ENCODE measurements around the gene SPTBN2.
A peak's percentile ranks its signal among the peaks of the same experiment; 100 is the strongest.
"Not testable (repeated sequence)": the region's sequence is repeated elsewhere in the genome, so short reads cannot be mapped to it uniquely, and the experiment has no call there.

SPTBN2 gene

DNA sequence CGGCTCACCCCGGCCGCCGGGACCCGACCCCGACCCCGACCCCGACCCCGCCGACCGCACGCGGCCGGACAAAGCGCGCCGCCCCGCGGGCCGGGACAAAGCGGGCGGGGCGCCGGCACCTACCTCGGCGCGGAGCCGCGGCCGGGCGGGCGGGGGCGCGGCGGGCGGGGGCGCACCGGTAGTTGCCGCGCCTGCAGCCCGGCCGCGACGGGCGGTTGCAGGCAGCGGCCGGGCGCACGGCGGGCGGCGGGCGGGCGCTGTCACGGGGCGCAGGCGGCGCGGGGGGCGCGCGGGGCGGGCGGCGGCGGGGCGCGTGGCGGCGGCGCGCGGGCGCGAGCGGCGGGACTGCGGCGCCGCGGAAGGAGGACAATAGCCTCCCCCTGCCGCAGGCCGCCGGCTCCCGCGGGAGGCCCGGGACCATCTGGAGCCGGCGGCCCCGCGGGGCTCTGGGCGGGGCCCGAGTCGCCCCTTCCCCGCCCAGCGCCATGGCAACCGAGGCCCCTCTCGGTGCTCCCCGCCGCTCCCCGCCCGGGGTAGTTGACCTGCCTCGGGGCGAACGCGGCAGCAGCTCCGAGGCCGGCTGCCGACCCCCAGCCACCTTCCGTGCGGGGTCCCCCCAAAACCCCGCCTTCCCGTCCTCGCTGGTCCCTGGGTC lies 851 bp downstream of the SPTBN2 start:
- Histone ChIP-seq H3K9ac (peak overlapping the region; percentile 67 to 91 (median 81); a peak in 21 of 22 replicates), H4K20me1 (peaks cover 0 to 40% (median 0%) of the 10 kb centered on the region in 11 experiments; a peak in 9 of 22 replicates), H3K9me3 (replicated peaks in 1 of 11) (no peaks in the 10 kb centered on the region), H3K4me3 (peak overlapping the region; percentile 55 to 84 (median 76)), H3K4me2 (peak overlapping the region; percentile 94 to 99 (median 97)), H3K4me1 (peaks cover 7 to 52% (median 40%) of the 10 kb centered on the region in 10 experiments; a peak in 19 of 20 replicates), H3K27me3 (peaks cover 0 to 33% (median 8%) of the 10 kb centered on the region in 11 experiments; a peak in 12 of 22 replicates), H3K27ac (peak overlapping the region in 9 of 11 experiments; percentile 40 to 90 (median 80); a peak in 17 of 22 replicates), H3K36me3 (peaks cover 0 to 13% (median 0%) of the 10 kb centered on the region in 11 experiments; a peak in 2 of 22 replicates)
- TF ChIP-seq Cebpa-rat (IDR thresholded peaks at IDR 0.05): no peak

GRCh38 chr11:66727282-66728037 lies 1.6 kb downstream of the SPTBN2 start:
- Histone ChIP-seq H3K4me3 (peak overlapping the region; percentile 55 to 84 (median 76)), H4K20me1 (peaks cover 0 to 46% (median 0%) of the 10 kb centered on the region in 11 experiments; a peak in 9 of 22 replicates), H3K9me3 (replicated peaks in 1 of 11) (no peaks in the 10 kb centered on the region), H3K9ac (peak overlapping the region; percentile 67 to 91 (median 81)), H3K27ac (peak overlapping the region in 10 of 11 experiments; percentile 31 to 90 (median 80); a peak in 19 of 22 replicates), H3K36me3 (peaks cover 0 to 13% (median 0%) of the 10 kb centered on the region in 11 experiments; a peak in 2 of 22 replicates), H3K4me2 (peak overlapping the region; percentile 87 to 99 (median 95)), H3K27me3 (peaks cover 0 to 33% (median 8%) of the 10 kb centered on the region in 11 experiments; a peak in 12 of 22 replicates), H3K4me1 (peaks cover 7 to 57% (median 40%) of the 10 kb centered on the region in 10 experiments; a peak in 19 of 20 replicates)
- no peak for TF ChIP-seq Cebpa-rat (IDR thresholded peaks at IDR 0.05)

DNA sequence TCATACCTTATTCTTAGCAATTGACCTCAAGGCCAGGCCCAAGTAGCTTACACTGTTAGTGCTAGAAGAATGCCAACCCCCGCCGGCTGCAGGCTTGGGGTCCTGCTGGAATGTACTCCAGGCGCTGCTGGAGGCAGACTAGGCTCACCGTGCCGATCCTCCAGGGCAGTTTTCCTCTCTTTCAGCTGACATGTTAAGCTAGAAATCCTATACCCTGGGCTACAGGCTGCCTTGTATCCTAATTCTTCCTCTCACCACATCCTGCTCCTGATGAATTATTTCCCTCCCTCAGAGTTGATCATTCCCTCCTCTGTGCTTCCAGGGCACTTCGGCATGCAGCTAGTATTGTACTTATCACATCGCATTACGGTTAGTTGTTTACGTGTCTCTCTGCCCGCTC lies 3.4 kb downstream of the SPTBN2 start:
- Histone ChIP-seq H3K9me3 (replicated peaks in 1 of 11) (no peaks in the 10 kb centered on the region), H3K4me3 (no peak overlapping the region), H4K20me1 (peaks cover 0 to 63% (median 5%) of the 10 kb centered on the region in 11 experiments; a peak in 10 of 22 replicates), H3K36me3 (peaks cover 0 to 18% (median 0%) of the 10 kb centered on the region in 11 experiments; a peak in 6 of 22 replicates), H3K4me1 (peaks cover 16 to 75% (median 58%) of the 10 kb centered on the region in 10 experiments), H3K27me3 (peaks cover 0 to 33% (median 8%) of the 10 kb centered on the region in 11 experiments; a peak in 12 of 22 replicates), H3K27ac (no peak overlapping the region), H3K4me2 (peak overlapping the region in 8 of 11 experiments; percentile 92 to 99 (median 96); a peak in 14 of 22 replicates), H3K9ac (no peak overlapping the region)
- TF ChIP-seq Cebpa-rat (IDR thresholded peaks at IDR 0.05): no peak

DNA sequence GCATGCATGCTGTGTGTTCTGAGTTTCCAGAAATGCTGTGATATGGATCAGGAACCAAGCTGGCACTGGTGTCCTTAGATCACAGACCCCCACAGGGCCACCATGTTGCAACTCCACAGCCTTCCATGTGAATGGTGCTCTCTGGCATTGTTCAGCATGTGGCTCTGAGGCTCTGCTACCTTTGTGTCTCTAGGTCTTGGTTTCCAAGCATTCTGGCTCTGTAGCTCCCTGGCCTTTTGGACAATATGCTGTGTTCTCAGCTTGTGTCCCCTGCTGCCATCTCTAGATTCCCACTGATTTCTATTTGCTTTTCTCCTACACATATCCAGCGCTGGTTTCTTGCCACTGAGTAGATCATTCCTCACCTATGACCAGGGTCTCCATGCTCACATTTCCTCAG lies 3.9 kb downstream of the SPTBN2 start:
- TF ChIP-seq Cebpa-rat (IDR thresholded peaks at IDR 0.05): no peak
- H3K9ac ChIP-seq: no peak overlapping the region
- no peaks in the 10 kb centered on the region for H3K9me3 ChIP-seq (replicated peaks in 1 of 11)
- H3K27ac ChIP-seq: no peak overlapping the region
- H4K20me1 ChIP-seq: peaks cover 0 to 69% (median 5%) of the 10 kb centered on the region in 11 experiments; a peak in 10 of 22 replicates
- H3K4me1 ChIP-seq: peaks cover 21 to 80% (median 63%) of the 10 kb centered on the region in 10 experiments
- peak overlapping the region in 7 of 11 experiments; percentile 16 to 99 (median 96); a peak in 8 of 22 replicates for H3K4me2 ChIP-seq
- H3K36me3 ChIP-seq: peaks cover 0 to 23% (median under 1%) of the 10 kb centered on the region in 11 experiments; a peak in 9 of 22 replicates
- H3K27me3 ChIP-seq: peaks cover 0 to 33% (median 8%) of the 10 kb centered on the region in 11 experiments; a peak in 12 of 22 replicates
- no peak overlapping the region for H3K4me3 ChIP-seq

DNA sequence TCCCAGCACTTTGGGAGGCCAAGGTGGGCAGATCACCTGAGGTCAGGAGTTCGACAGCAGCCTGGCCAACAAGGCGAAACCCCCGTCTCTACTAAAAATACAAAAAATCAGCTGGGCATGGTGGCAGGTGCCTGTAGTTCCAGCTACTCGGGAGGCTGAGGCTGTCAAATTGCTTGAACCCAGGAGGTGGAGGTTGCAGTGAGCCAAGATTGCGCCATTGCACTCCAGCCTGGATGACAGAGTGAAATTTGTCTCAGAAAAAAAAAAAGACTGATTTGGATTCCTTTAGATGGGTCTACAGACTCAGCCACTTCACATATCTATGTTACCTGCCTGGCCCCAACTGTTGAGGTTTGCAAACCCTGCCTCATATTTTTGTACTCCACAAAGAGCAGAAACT lies 4.8 kb downstream of the SPTBN2 start:
- not testable (repeated sequence) for H3K4me3 ChIP-seq; H3K27ac ChIP-seq; H3K9ac ChIP-seq; H3K9me3 ChIP-seq (replicated peaks in 1 of 11)
- Histone ChIP-seq H3K27me3 (peaks cover 0 to 32% (median 8%) of the 10 kb centered on the region in 11 experiments; a peak in 12 of 22 replicates), H3K36me3 (peaks cover 0 to 32% (median 10%) of the 10 kb centered on the region in 11 experiments; a peak in 12 of 22 replicates), H4K20me1 (peaks cover 0 to 78% (median 5%) of the 10 kb centered on the region in 11 experiments; a peak in 10 of 22 replicates), H3K4me1 (peaks cover 23 to 83% (median 67%) of the 10 kb centered on the region in 10 experiments), H3K4me2 (peak overlapping the region in 3 of 11 experiments; percentile 0 to 97 (median 16); a peak in 2 of 22 replicates)

DNA sequence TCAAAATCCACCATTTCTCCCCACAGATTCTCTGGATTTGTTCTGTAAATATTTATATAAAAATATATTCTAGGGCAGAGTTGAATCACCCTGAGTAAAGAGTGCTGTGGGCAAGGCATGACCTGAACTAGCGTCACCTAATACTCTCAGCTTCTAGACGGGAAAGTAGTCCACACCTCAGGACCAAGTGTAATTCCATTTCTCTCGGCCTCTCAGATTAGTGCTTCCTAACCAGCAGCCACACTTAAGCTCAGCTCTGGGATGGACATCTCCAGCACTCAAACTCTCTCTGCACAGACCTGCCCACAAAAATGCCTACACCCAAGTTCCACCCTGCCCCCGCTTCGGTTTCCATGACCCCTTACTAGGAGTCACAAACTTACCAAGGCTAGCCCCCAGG lies 5.3 kb downstream of the SPTBN2 start:
- H4K20me1 ChIP-seq: peaks cover 0 to 82% (median 5%) of the 10 kb centered on the region in 11 experiments; a peak in 10 of 22 replicates
- H3K36me3 ChIP-seq: peaks cover 0 to 37% (median 15%) of the 10 kb centered on the region in 11 experiments; a peak in 12 of 22 replicates
- H3K4me2 ChIP-seq: 0 out of 22 replicates have a peak overlapping the region, but pooled peaks of 1 of the 11 experiments have one; percentile 0
- H3K4me1 ChIP-seq: peaks cover 23 to 79% (median 65%) of the 10 kb centered on the region in 10 experiments
- TF ChIP-seq Cebpa-rat (IDR thresholded peaks at IDR 0.05): no peak
- H3K9me3 ChIP-seq (replicated peaks in 1 of 11): no peaks in the 10 kb centered on the region
- no peak overlapping the region for H3K27ac ChIP-seq
- H3K27me3 ChIP-seq: peaks cover 0 to 28% (median 4%) of the 10 kb centered on the region in 11 experiments; a peak in 12 of 22 replicates
- no peak overlapping the region for H3K4me3 ChIP-seq
- no peak overlapping the region for H3K9ac ChIP-seq

DNA sequence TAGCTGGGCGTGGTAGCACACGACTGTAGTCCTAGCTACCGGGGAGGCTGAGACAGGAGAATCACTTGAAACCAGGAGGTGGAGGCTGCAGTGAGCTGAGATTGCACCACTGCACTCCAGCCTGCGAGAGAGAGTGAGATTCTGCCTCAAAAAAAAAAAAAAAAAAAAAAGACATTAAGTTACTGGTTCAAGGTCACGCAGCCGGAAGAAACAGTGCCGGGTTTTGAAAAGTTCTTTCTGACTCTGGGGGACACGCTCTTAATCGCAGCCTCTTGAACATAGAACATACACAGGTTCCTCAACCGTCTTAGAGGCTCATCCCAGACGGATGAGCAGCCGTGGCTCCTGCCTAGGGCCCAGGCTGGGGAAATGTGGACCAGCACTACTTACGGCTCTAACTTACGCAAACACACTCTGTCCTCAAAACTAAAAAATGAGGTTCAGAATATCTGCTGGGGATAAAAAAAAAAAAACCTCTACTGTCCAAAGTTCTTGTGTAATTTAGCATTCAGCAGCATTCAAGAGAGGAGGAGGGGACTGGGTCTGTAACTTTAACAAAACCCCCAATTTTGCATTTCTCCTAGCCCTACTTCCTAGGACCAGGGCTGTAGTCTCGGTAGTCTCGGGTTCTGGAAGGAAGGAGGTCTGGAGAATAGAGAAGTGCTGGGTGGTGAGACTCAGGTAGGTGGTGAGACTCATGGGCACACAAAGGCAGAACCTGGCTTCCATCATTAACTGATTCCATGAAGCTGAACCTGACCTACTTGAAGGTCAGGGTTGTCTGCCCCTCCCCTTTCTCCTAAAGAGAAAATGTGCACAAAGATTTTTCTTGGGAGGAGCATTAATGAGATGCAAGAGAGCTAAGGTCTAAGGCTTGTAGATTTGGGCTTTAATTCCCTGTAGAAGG lies 6.0 kb downstream of the SPTBN2 start:
- H3K27ac ChIP-seq: no peak overlapping the region
- peak overlapping the region in 1 of 11 experiments; percentile 85; a peak in 1 of 22 replicates for H3K4me2 ChIP-seq
- H3K4me1 ChIP-seq: peaks cover 23 to 75% (median 62%) of the 10 kb centered on the region in 10 experiments
- peaks cover 0 to 89% (median 8%) of the 10 kb centered on the region in 11 experiments; a peak in 9 of 22 replicates for H4K20me1 ChIP-seq
- peaks cover 0 to 44% (median 22%) of the 10 kb centered on the region in 11 experiments; a peak in 14 of 22 replicates for H3K36me3 ChIP-seq
- no peaks in the 10 kb centered on the region for H3K9me3 ChIP-seq (replicated peaks in 1 of 11)
- no peak overlapping the region for H3K9ac ChIP-seq
- TF ChIP-seq Cebpa-rat (IDR thresholded peaks at IDR 0.05): no peak
- H3K4me3 ChIP-seq: no peak overlapping the region
- peaks cover 0 to 22% (median 0%) of the 10 kb centered on the region in 11 experiments; a peak in 7 of 22 replicates for H3K27me3 ChIP-seq
